Natural killer cell (primary cell): Measurements from ENCODE around the gene OR10A4. TPM values are rescaled to one million over a fixed set of nuclear protein-coding genes. Genes with fewer than 3 reads are reported as not detected.
"Not testable (repeated sequence)": the region's sequence is repeated elsewhere in the genome, so short reads cannot be mapped to it uniquely, and the experiment has no call there.

Source experiments
- ATAC-seq, 3 donors: fragments of 150-1000 bp in 2 of 3; fragments of 200-7000 bp in 1 of 3; cut with Tn5 transposase; 1 replicate in 1 of 3; 2 replicates in 2 of 3; pipeline ENCODE4 v1.10.0; 2021; ENCODE audit warnings: mild to moderate bottlenecking in 2 of 3, moderate library complexity in 2 of 3
- DNase-seq, 2 donors: peaks; one replicate each; pipeline versions ENCODE4 v3.0.0 to v3.0.0-alpha.2; 2013 to 2021; ENCODE audit warnings: mixed read lengths in 1 of 2
- H3K27ac ChIP-seq: one replicate; pipeline ENCODE4 v1.5.1; 2013; ENCODE audit warnings: mild to moderate bottlenecking, low read length
- H3K27me3 ChIP-seq: one replicate; pipeline ENCODE4 v1.6.1; 2013; ENCODE audit warnings: low read length; ENCODE audit not compliant: control insufficient read depth, insufficient read depth
- H3K36me3 ChIP-seq: one replicate; pipeline ENCODE4 v1.6.1; 2013; ENCODE audit warnings: low read length; ENCODE audit not compliant: control insufficient read depth, insufficient read depth
- H3K4me1 ChIP-seq: one replicate; pipeline ENCODE4 v1.6.1; 2013; ENCODE audit warnings: low read length; ENCODE audit not compliant: control insufficient read depth, insufficient read depth
- H3K4me3 ChIP-seq: one replicate; pipeline ENCODE4 v1.5.1; 2013; ENCODE audit warnings: low read length
- H3K9me3 ChIP-seq: one replicate; pipeline ENCODE4 v1.6.1; 2013; ENCODE audit warnings: low read length; ENCODE audit not compliant: control insufficient read depth, insufficient read depth
- H3K27ac Mint-ChIP-seq, 2 donors: one replicate each; pipeline ENCODE4 v1.8.0; 2022; ENCODE audit warnings: mild to moderate bottlenecking in 2 of 2, mixed read lengths in 2 of 2, moderate library complexity in 1 of 2
- H3K27me3 Mint-ChIP-seq, 2 donors: one replicate each; pipeline ENCODE4 v1.8.0; 2022; ENCODE audit warnings: low read depth in 2 of 2, mixed read lengths in 2 of 2
- H3K36me3 Mint-ChIP-seq: one replicate; pipeline ENCODE4 v1.8.0; 2022; ENCODE audit warnings: mixed read lengths
- H3K4me1 Mint-ChIP-seq, 2 donors: one replicate each; pipeline ENCODE4 v1.8.0; 2022; ENCODE audit warnings: mixed read lengths in 2 of 2
- H3K4me3 Mint-ChIP-seq: one replicate; pipeline ENCODE4 v1.8.0; 2022; ENCODE audit warnings: mild to moderate bottlenecking, moderate library complexity, mixed read lengths
- H3K9me3 Mint-ChIP-seq, 2 donors: one replicate each; pipeline ENCODE4 v1.8.0; 2022; ENCODE audit warnings: mixed read lengths in 2 of 2
- WGBS: methylation state at CpG from one replicate; pipeline ENCODE4 v1.1.7; 2013; ENCODE audit warnings: missing lambda C conversion rate; ENCODE audit not compliant: insufficient coverage; 5-methylcytosine and 5-hydroxymethylcytosine counted together
- intact Hi-C: fragments of 100-400 bp; cut with micrococcal nuclease; formaldehyde crosslinking; loops from one replicate; pipeline ENCODE4 v1.14.2; 2022
- total RNA-seq, 4 donors: library from RNA; stranded (reverse); fragments of 120-200 nt in 1 of 4; gene quantifications; one replicate each; pipeline versions ENCODE4 v1.2.3 to v1.2.4, GENCODE V29; 2013 to 2022
- TF ChIP-seq, protein P1 (sequence below): fragments of 200-600 bp; IDR thresholded peaks from one replicate; pipeline ENCODE4 v1.8.0; 2022; ENCODE audit warnings: antibody characterized with exemption

The OR10A4 gene
- total RNA-seq, 3 donors from 2014 or later (not counting 1 experiment from before 2014, with no cell fraction given) = not detected

DNA sequence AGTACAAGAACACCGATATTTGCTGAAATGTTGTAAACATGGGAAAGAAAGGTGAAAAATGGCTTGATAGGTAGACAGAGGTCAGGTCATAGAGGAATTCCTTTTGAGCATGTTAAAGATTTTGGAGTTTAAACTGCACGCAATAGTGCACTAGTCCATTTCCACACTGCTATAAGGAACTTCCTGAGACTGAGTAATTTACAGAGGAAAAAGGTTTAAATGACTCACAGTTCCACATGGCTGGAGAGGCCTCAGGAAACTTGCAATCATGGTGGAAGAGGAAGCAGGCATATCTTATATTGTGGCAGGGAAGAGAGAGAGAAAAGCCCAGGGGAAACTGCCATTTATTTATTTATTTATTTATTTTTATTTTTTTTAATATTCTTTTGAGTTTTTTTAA lies 25.9 kb upstream of the OR10A4 start:
- H3K36me3 Mint-ChIP-seq = no peaks in the 10 kb centered on the region
- WGBS = 90% methylated on average over 2 of the region's 2 CpGs
- H3K4me1 ChIP-seq = no peaks in the 10 kb centered on the region

DNA sequence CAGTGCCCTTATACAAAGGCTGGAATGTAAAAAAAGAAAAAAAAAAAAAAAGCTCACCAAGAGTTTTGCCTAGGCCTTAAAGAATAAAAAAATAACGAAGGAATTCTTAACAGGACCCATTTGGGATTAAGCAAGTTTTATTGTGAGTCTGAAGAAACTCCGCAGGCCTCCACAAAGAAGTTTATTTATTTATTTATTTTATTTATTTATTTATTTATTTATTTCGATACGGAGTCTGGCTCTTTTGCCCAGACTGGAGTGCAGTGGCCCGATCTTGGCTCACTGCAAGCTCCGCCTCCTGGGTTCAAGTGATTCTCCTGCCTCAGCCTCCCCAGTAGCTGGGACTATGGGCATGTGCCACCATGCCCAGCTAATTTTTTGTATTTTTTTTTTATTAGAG lies 21.6 kb upstream of the OR10A4 start:
- ATAC-seq = not testable (repeated sequence)
- 93% methylated on average over 5 of the region's 6 CpGs for WGBS

More for the DNA sequence above, 25.9 kb upstream of the OR10A4 start:
- H3K27me3 Mint-ChIP-seq = peaks cover 0 to 14% of the 10 kb centered on the region in 2 donors
- H3K9me3 Mint-ChIP-seq = peaks cover 4 to 5% of the 10 kb centered on the region in 2 donors
- TF ChIP-seq, protein P1, sequence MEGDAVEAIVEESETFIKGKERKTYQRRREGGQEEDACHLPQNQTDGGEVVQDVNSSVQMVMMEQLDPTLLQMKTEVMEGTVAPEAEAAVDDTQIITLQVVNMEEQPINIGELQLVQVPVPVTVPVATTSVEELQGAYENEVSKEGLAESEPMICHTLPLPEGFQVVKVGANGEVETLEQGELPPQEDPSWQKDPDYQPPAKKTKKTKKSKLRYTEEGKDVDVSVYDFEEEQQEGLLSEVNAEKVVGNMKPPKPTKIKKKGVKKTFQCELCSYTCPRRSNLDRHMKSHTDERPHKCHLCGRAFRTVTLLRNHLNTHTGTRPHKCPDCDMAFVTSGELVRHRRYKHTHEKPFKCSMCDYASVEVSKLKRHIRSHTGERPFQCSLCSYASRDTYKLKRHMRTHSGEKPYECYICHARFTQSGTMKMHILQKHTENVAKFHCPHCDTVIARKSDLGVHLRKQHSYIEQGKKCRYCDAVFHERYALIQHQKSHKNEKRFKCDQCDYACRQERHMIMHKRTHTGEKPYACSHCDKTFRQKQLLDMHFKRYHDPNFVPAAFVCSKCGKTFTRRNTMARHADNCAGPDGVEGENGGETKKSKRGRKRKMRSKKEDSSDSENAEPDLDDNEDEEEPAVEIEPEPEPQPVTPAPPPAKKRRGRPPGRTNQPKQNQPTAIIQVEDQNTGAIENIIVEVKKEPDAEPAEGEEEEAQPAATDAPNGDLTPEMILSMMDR = no peak
- peaks cover 3% of the 10 kb centered on the region for H3K27me3 ChIP-seq
- intact Hi-C loops = no loop called here
- no peak overlapping the region for H3K27ac Mint-ChIP-seq
- ATAC-seq (no peak), DNase-seq (no peak)
- no peaks in the 10 kb centered on the region for H3K4me1 Mint-ChIP-seq
- no peaks in the 10 kb centered on the region for H3K9me3 ChIP-seq
- H3K4me3 ChIP-seq = no peak overlapping the region
- no peak overlapping the region for H3K4me3 Mint-ChIP-seq
- H3K36me3 ChIP-seq = no peaks in the 10 kb centered on the region
- no peak overlapping the region for H3K27ac ChIP-seq

DNA sequence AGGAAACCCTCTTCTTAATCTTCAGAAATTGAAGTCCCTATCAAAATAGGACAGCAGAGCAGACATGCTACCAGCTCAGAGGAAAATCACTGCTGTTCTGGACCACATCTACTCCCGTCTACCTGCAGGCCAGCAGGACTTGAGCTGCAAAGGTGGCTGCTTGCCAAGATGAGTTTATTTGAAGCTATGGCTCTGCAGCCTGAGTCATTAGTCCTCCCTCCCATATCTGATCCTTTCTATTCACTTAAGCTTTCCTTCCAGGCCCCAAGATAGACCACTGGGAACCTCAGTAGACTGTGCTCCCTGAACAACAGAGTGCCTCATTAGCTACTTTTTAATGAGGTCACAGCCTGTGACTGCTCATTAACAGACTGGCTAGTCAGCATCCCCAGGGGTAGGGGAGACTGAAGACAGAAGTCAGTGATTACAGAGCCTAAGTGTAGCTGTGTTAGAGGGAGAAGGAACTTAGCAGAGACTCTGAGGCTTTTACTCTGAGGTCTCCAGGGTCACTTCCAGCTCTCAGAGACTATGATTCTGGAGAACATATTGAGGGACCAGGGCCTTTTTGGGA lies 20.4 kb upstream of the OR10A4 start:
- no peaks in the 10 kb centered on the region for H3K36me3 Mint-ChIP-seq
- no peak overlapping the region for H3K27ac Mint-ChIP-seq
- H3K4me3 ChIP-seq = no peak overlapping the region
- peaks cover 7 to 15% of the 10 kb centered on the region in 2 donors for H3K27me3 Mint-ChIP-seq
- H3K4me1 ChIP-seq = no peaks in the 10 kb centered on the region
- H3K27ac ChIP-seq = no peak overlapping the region
- H3K27me3 ChIP-seq = no peaks in the 10 kb centered on the region
- no peaks in the 10 kb centered on the region for H3K9me3 ChIP-seq
- H3K4me3 Mint-ChIP-seq = no peak overlapping the region
- no peaks in the 10 kb centered on the region for H3K4me1 Mint-ChIP-seq
- H3K36me3 ChIP-seq = no peaks in the 10 kb centered on the region
- H3K9me3 Mint-ChIP-seq = peaks cover 4 to 7% of the 10 kb centered on the region in 2 donors
- TF ChIP-seq, protein P1 = no peak
- intact Hi-C loops = no loop called here
- DNase-seq (no peak), ATAC-seq (no peak)
- 91% methylated on average over 1 of the region's 1 CpG for WGBS

More for the DNA sequence above, 21.6 kb upstream of the OR10A4 start:
- H3K4me3 ChIP-seq, H3K4me1 Mint-ChIP-seq, H3K36me3 Mint-ChIP-seq, H3K9me3 Mint-ChIP-seq, H3K27me3 ChIP-seq, H3K36me3 ChIP-seq, H3K4me1 ChIP-seq, H3K9me3 ChIP-seq, H3K27ac ChIP-seq, intact Hi-C loops, H3K4me3 Mint-ChIP-seq, DNase-seq, H3K27ac Mint-ChIP-seq: not testable (repeated sequence)
- peaks cover 7 to 15% of the 10 kb centered on the region in 2 donors for H3K27me3 Mint-ChIP-seq

DNA sequence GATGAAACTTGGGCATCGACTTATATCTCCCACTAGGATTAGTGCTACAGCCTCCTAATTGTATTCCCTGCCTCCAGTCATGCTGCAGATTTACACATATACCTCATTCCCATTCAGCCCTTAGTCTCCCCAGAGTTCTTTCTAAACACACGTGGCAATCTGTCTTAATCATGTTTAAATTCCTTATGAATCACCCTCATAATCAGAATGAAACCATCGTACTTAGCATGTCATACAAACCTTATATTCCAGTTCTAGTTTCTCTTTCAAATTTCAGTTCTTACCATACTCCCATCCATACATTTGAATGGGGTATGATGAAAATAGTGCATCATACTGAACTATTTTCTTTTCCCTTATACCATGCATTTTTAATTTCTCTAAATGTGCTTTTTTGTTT lies 19.6 kb upstream of the OR10A4 start:
- intact Hi-C loops = no loop called here
- Mint-ChIP-seq H3K9me3 (peaks cover 4 to 10% of the 10 kb centered on the region in 2 donors), H3K27ac (no peak overlapping the region), H3K4me3 (no peak overlapping the region), H3K27me3 (peaks cover 4 to 15% of the 10 kb centered on the region in 2 donors), H3K4me1 (no peaks in the 10 kb centered on the region), H3K36me3 (no peaks in the 10 kb centered on the region)
- 80% methylated on average over 3 of the region's 3 CpGs for WGBS
- H3K36me3 ChIP-seq = no peaks in the 10 kb centered on the region
- TF ChIP-seq, protein P1 = no peak
- no peak for DNase-seq
- H3K4me3 ChIP-seq = no peak overlapping the region
- no peaks in the 10 kb centered on the region for H3K27me3 ChIP-seq
- ATAC-seq = no peak
- no peaks in the 10 kb centered on the region for H3K9me3 ChIP-seq
- H3K27ac ChIP-seq = no peak overlapping the region
- no peaks in the 10 kb centered on the region for H3K4me1 ChIP-seq
